ENCODE measurements around the gene GPX7. TPM values are rescaled to one million over a fixed set of nuclear protein-coding genes. Genes with fewer than 3 reads are reported as not detected.

GPX7 gene
- total and polyA plus RNA-seq, 2 of the 4 experiments (the other 2 are of a cell fraction) = 3.4 to 3.8 TPM

GRCh38 chr1:52627028-52627427 lies 24.9 kb downstream of the GPX7 start:
- ATAC-seq (ENCODE audit: low read depth) (no peak), DNase-seq (no peak)
- no peak overlapping the region for H3K14ac ChIP-seq (replicated peaks; ENCODE audit: low read depth, low read length)
- no peak overlapping the region for H3K4me2 ChIP-seq (ENCODE audit: low read depth, low read length)
- no peak overlapping the region for H2AK5ac ChIP-seq (ENCODE audit: low read depth, low read length)
- no peak overlapping the region for H3K4ac ChIP-seq (ENCODE audit: low read depth, low read length)
- H3K36me3 ChIP-seq (ENCODE audit: control insufficient read depth, insufficient read depth, low read length) = no peaks in the 10 kb centered on the region
- no peaks in the 10 kb centered on the region for H3K79me1 ChIP-seq (ENCODE audit: low read depth in 1 of 2, low read length in 2 of 2)
- H4K91ac ChIP-seq (ENCODE audit: insufficient read depth, low read depth, low read length) = no peak overlapping the region
- no peaks in the 10 kb centered on the region for H3K9me1 ChIP-seq (ENCODE audit: insufficient read depth, low read length)
- H3K56ac ChIP-seq (ENCODE audit: extremely low read depth, insufficient read depth, low read length) = no peak overlapping the region
- in situ Hi-C loops (cut with MboI; ENCODE audit: low sequenced_read_pairs) (no loop called here), dilution Hi-C loops (cut with HindIII; ENCODE audit: low sequenced_read_pairs, unreplicated experiment) (no loop called here), intact Hi-C loops (cut with micrococcal nuclease) (loop anchor here (5.0 kb wide), 1 partner anchor 35 kb away; no protein-coding TSS in a partner anchor)
- POLR2A ChIA-PET (ENCODE audit: unreplicated experiment) = interaction anchor here (0.6 kb wide), 1 partner anchor 572 kb away, joined by 3 read pairs; no protein-coding TSS in a partner anchor
- no CpG with 5 or more reads among the region's 2 CpGs for WGBS, 2 experiments (ENCODE audit: extremely low coverage in 2 of 2, insufficient read length in 1 of 2)
- H3K27ac ChIP-seq (ENCODE audit: insufficient read depth, low read length) = no peak overlapping the region
- no peak overlapping the region for H3K18ac ChIP-seq (ENCODE audit: low read depth, low read length)
- CTCF ChIA-PET = no interaction called here
- no TSS peak for BruUV-seq (replicated peaks)
- H3K9ac ChIP-seq (ENCODE audit: low read depth, low read length) = no peak overlapping the region
- H3K9me3 ChIP-seq (ENCODE audit: control insufficient read depth, insufficient read depth, low read length) = peaks cover 5% of the 10 kb centered on the region
- H4K20me1 ChIP-seq (ENCODE audit: insufficient read depth, low read length) = no peaks in the 10 kb centered on the region
- TF ChIP-seq SMC3 (IDR thresholded peaks at IDR 0.05; ENCODE audit: low read depth, low read length) (no peak), NFE2L2 (IDR thresholded peaks at IDR 0.05; ENCODE audit: low read depth, low read length) (no peak), POLR2A (IDR thresholded peaks at IDR 0.05; ENCODE audit: low read depth, low read length) (no peak), RFX5 (IDR thresholded peaks at IDR 0.05; ENCODE audit: low read depth, low read length) (no peak), CHD1 (IDR thresholded peaks at IDR 0.05; ENCODE audit: low read depth, low read length) (no peak), MAZ (IDR thresholded peaks at IDR 0.05; ENCODE audit: borderline replicate concordance, low read depth, low read length) (no peak), CTCF (conservative IDR thresholded peaks at IDR 0.05; ENCODE audit: low read depth, low read length) (no peak), CEBPB (IDR thresholded peaks at IDR 0.05; ENCODE audit: low read depth, low read length) (no peak), MXI1 (IDR thresholded peaks at IDR 0.05; ENCODE audit: borderline replicate concordance, low read depth, low read length) (no peak), RCOR1 (IDR thresholded peaks at IDR 0.05; ENCODE audit: insufficient replicate concordance, low read length) (no peak)
- H3K4me3 ChIP-seq (ENCODE audit: insufficient read depth, low read depth, low read length) = no peak overlapping the region
- H2BK15ac ChIP-seq (ENCODE audit: low read depth, low read length) = no peak overlapping the region
- no peak overlapping the region for H4K5ac ChIP-seq (ENCODE audit: low read depth, low read length)
- peaks cover 21% of the 10 kb centered on the region for H3K27me3 ChIP-seq (ENCODE audit: control insufficient read depth, insufficient read depth, low read length)
- no peak overlapping the region for H4K8ac ChIP-seq (ENCODE audit: low read depth in 2 of 2, low read length in 2 of 2)
- H2AFZ ChIP-seq (replicated peaks; ENCODE audit: low read length, poor library complexity) = no peak overlapping the region
- no peak overlapping the region for H2BK120ac ChIP-seq (ENCODE audit: low read depth, low read length)
- peaks cover 5% of the 10 kb centered on the region for H3K4me1 ChIP-seq (ENCODE audit: control insufficient read depth, insufficient read depth, low read length)
- H2AK9ac ChIP-seq (replicated peaks; ENCODE audit: low read depth, low read length, poor library complexity) = no peak overlapping the region
- no peak overlapping the region for H3K23ac ChIP-seq (ENCODE audit: low read depth, low read length)
- H2BK20ac ChIP-seq (ENCODE audit: low read depth, low read length) = no peak overlapping the region
- no peak overlapping the region for H2BK5ac ChIP-seq (ENCODE audit: low read depth, low read length, poor library complexity, severe bottlenecking)
